ENCODE measurements around the gene MAN1C1.

DNA sequence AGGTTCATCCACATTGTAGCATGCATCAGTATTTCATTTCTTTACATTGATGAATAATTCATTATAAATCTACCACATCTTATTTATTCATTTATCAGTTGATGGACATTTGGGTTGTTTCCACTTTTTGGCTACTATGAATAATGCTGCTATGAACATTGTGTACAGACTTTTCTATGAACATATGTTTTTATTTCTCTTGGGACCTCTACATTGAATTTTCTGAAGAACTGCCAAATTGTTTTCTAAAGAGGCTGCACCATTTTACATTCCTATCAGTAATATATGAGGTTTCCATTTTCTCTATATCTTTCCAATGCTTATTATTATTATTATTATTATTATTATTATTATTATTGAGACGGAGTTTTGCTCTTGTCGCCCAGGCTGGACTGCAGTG, 102.1 kb downstream of the MAN1C1 start:
- TF ChIP-seq, protein P1, sequence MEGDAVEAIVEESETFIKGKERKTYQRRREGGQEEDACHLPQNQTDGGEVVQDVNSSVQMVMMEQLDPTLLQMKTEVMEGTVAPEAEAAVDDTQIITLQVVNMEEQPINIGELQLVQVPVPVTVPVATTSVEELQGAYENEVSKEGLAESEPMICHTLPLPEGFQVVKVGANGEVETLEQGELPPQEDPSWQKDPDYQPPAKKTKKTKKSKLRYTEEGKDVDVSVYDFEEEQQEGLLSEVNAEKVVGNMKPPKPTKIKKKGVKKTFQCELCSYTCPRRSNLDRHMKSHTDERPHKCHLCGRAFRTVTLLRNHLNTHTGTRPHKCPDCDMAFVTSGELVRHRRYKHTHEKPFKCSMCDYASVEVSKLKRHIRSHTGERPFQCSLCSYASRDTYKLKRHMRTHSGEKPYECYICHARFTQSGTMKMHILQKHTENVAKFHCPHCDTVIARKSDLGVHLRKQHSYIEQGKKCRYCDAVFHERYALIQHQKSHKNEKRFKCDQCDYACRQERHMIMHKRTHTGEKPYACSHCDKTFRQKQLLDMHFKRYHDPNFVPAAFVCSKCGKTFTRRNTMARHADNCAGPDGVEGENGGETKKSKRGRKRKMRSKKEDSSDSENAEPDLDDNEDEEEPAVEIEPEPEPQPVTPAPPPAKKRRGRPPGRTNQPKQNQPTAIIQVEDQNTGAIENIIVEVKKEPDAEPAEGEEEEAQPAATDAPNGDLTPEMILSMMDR (conservative IDR thresholded peaks at IDR 0.05 in 1 of 2, IDR thresholded peaks at IDR 0.05 in 1 of 2; ENCODE audit: extremely low read depth in 1 of 2, insufficient read depth in 1 of 2, low read depth in 1 of 2, low read length in 2 of 2): no peak
- no peak for TF ChIP-seq EZH2 (IDR thresholded peaks at IDR 0.05; ENCODE audit: borderline replicate concordance, low read length)
